PC-3 (cell line): Measurements from ENCODE around the gene BLTP1.

Source experiments
- CTCF ChIP-seq: fragments of 300-600 bp; sonication (generic); conservative IDR thresholded peaks from 2 replicates; pipeline ENCODE4 v1.5.1; 2017; ENCODE audit warnings: antibody characterized with exemption, low read depth, mild to moderate bottlenecking, low read length
- EZH2 ChIP-seq: fragments of 300-600 bp; sonication (generic); IDR thresholded peaks from one replicate; pipeline ENCODE4 v1.6.1; 2017; ENCODE audit warnings: antibody characterized with exemption, mild to moderate bottlenecking, low read length; ENCODE audit not compliant: unreplicated experiment

DNA sequence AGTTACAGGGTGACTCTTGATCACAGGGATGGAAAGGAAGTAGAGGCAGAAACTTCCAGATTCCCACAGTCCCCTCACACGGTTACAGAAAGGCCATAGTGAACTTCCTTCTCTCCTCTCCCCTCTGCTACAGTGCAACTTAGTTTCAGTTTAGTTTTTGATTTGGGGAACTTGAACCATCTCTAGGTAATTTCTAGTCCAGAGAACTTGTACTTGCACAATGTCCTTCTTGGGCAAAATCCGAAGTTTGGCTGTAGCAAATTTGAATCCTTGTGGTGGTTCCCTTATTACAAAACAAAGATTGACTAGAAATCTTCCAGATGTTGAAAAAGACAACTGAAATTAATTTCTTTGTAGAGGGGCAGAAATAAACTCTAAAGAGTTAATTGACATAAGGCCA lies 1.2 kb upstream of the BLTP1 start:
- no peak for TF ChIP-seq CTCF
- TF ChIP-seq EZH2, result no peak
